ENCODE results near the gene ANKS3.

DNA sequence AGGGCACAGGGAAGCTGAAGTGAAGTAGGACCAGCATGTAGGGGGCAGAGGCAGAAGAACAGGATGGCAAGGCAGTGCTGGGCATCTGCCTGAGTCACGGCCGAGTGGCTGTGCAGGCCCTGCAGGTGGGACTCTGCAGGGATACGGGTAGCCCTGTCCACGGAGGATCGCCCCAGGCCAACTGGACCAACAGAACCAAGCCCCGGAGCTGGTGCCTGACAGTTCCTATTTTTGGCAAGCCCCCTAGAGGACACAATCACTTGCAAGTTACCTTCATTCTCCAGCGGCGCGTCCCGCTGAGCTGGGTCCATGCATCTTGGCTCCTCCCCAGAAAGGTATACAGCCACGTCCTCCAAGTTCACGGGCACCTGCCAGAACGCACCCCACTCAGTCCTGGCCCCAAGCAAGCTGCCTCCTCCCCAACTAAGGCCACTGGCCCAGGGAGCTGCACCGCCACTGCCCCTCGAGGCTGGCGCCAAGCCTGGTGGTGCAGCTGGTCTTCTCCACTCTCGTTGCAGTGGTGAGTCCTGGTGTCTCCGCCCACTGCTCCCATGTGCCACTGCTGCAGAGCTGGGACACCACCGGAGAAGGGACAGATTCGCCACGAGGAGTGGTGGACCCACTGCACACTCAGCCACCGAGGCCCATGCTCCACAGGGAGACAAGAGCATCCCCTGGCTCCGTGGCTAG lies 26.3 kb upstream of the ANKS3 start:
- TF ChIP-seq ARNT (IDR thresholded peaks at IDR 0.05) (no peak), FOXK2 (IDR thresholded peaks at IDR 0.05) (no peak), NFRKB (IDR thresholded peaks at IDR 0.05) (no peak), ELF4 (IDR thresholded peaks at IDR 0.05) (no peak), FOXM1 (IDR thresholded peaks at IDR 0.05; ENCODE audit: borderline replicate concordance) (no peak), L3MBTL2 (conservative IDR thresholded peaks at IDR 0.05) (no peak), PKNOX1 (IDR thresholded peaks at IDR 0.05) (no peak), SP1 (IDR thresholded peaks at IDR 0.05) (no peak), ZNF384 (IDR thresholded peaks at IDR 0.05) (no peak), TARDBP (IDR thresholded peaks at IDR 0.05) (no peak), HDGF (IDR thresholded peaks at IDR 0.05; ENCODE audit: borderline replicate concordance) (no peak), FOXA1 (IDR thresholded peaks at IDR 0.05) (no peak), BHLHE40 (IDR thresholded peaks at IDR 0.05; ENCODE audit: borderline replicate concordance) (no peak), SUZ12 (IDR thresholded peaks at IDR 0.05) (no peak)

All from HEK293T (cell line).